WTC11 (cell line): Measurements from ENCODE around the gene BLOC1S3. TPM values are rescaled to one million over a fixed set of nuclear protein-coding genes. Genes with fewer than 3 reads are reported as not detected.

Experiments
- ATAC-seq: fragments of 200-7000 bp; cut with Tn5 transposase; 2 replicates; pipeline ENCODE4 v1.10.0; 2021; ENCODE audit warnings: mild to moderate bottlenecking, moderate library complexity
- CTCF ChIA-PET: fragments of 300-600 bp; sonication (Branson Sonifier 250); formaldehyde crosslinking; loops from one replicate; lab custom pipeline; 2021; ENCODE audit warnings: antibody characterized with exemption; lab: Charles Lee
- POLR2A ChIA-PET: fragments of 350-600 bp; sonication (Branson Sonifier 250); formaldehyde crosslinking; loops from one replicate; lab custom pipeline; 2021; ENCODE audit warnings: antibody characterized with exemption; lab: Charles Lee
- DNase-seq: peaks from one replicate; pipeline ENCODE4 v3.0.0; 2021; ENCODE audit warnings: low spot score
- H3K27ac Mint-ChIP-seq: 2 replicates; pipeline ENCODE4 v1.8.0; 2021; ENCODE audit warnings: mixed read lengths
- H3K27me3 Mint-ChIP-seq: 2 replicates; pipeline ENCODE4 v1.8.0; 2021; ENCODE audit warnings: low read depth, mild to moderate bottlenecking, moderate library complexity, mixed read lengths
- H3K36me3 Mint-ChIP-seq: 2 replicates; pipeline ENCODE4 v1.8.0; 2021; ENCODE audit warnings: mixed read lengths
- H3K4me1 Mint-ChIP-seq: 2 replicates; pipeline ENCODE4 v1.8.0; 2022; ENCODE audit warnings: mixed read lengths
- H3K4me3 Mint-ChIP-seq: 2 replicates; pipeline ENCODE4 v1.8.0; 2021; ENCODE audit warnings: mild to moderate bottlenecking, moderate library complexity, mixed read lengths
- H3K9me3 Mint-ChIP-seq: 2 replicates; pipeline ENCODE4 v1.8.0; 2021; ENCODE audit warnings: mixed read lengths
- EMX1 ChIP-seq: fragments of 250-450 bp; sonication (Bioruptor Pico); IDR thresholded peaks from 2 replicates; pipeline ENCODE4 v1.8.0; 2021; ENCODE audit warnings: mild to moderate bottlenecking
- FOXK1 ChIP-seq: sonication (generic); formaldehyde crosslinking; IDR thresholded peaks from 2 replicates; pipeline ENCODE4 v1.8.0; 2022; ENCODE audit warnings: mild to moderate bottlenecking, moderate library complexity, missing genetic modification reagents
- GABPB1 ChIP-seq: sonication (generic); formaldehyde crosslinking; IDR thresholded peaks from 2 replicates; pipeline ENCODE4 v1.8.1; 2023; ENCODE audit warnings: mild to moderate bottlenecking, missing genetic modification reagents
- GRHL2 ChIP-seq: fragments of 250-450 bp; sonication (Bioruptor Pico); IDR thresholded peaks from 2 replicates; pipeline ENCODE4 v1.8.0; 2022; ENCODE audit warnings: mild to moderate bottlenecking, moderate library complexity; ENCODE audit not compliant: insufficient replicate concordance, severe bottlenecking
- HMGA2 ChIP-seq: fragments of 250-450 bp; sonication (Bioruptor Pico); IDR thresholded peaks from 2 replicates; pipeline ENCODE4 v1.4.0; 2021; ENCODE audit warnings: mild to moderate bottlenecking, moderate library complexity
- MXD4 ChIP-seq: fragments of 250-450 bp; sonication (Bioruptor Pico); IDR thresholded peaks from 2 replicates; pipeline ENCODE4 v1.8.0; 2021; ENCODE audit warnings: mild to moderate bottlenecking, moderate library complexity, borderline replicate concordance
- NR1H2 ChIP-seq: sonication (generic); formaldehyde crosslinking; IDR thresholded peaks from 2 replicates; pipeline ENCODE4 v1.9.0; 2021; ENCODE audit warnings: mild to moderate bottlenecking, moderate library complexity, missing genetic modification reagents
- PRRX2 ChIP-seq: fragments of 250-450 bp; sonication (Bioruptor Pico); IDR thresholded peaks from 2 replicates; pipeline ENCODE4 v1.8.0; 2021; ENCODE audit warnings: mild to moderate bottlenecking
- RORB ChIP-seq: fragments of 250-450 bp; sonication (Bioruptor Pico); IDR thresholded peaks from 2 replicates; pipeline ENCODE4 v1.9.0; 2021; ENCODE audit warnings: mild to moderate bottlenecking
- SMAD4 ChIP-seq: sonication (generic); formaldehyde crosslinking; IDR thresholded peaks from 2 replicates; pipeline ENCODE4 v1.8.0; 2022; ENCODE audit warnings: mild to moderate bottlenecking, missing genetic modification reagents
- SOX15 ChIP-seq: fragments of 250-450 bp; sonication (Bioruptor Pico); IDR thresholded peaks from 2 replicates; pipeline ENCODE4 v1.9.0; 2021; ENCODE audit warnings: mild to moderate bottlenecking
- SP1 ChIP-seq: sonication (generic); formaldehyde crosslinking; conservative IDR thresholded peaks from 2 replicates; pipeline ENCODE4 v1.8.1; 2022; ENCODE audit warnings: missing genetic modification reagents
- TP53 ChIP-seq: sonication (generic); formaldehyde crosslinking; IDR thresholded peaks from 2 replicates; pipeline ENCODE4 v1.8.1; 2023; ENCODE audit warnings: mild to moderate bottlenecking, missing genetic modification reagents
- ZNF416 ChIP-seq: fragments of 250-450 bp; sonication (Bioruptor Pico); IDR thresholded peaks from 2 replicates; pipeline ENCODE4 v1.9.0; 2021; ENCODE audit warnings: mild to moderate bottlenecking, inconsistent platforms
- total RNA-seq: library from RNA; stranded (reverse); gene quantifications from 3 replicates; pipeline ENCODE4 v1.2.3, GENCODE V29; 2021
- TF ChIP-seq, protein P1 (sequence below): sonication (generic); formaldehyde crosslinking; IDR thresholded peaks from 2 replicates; pipeline ENCODE4 v1.8.1; 2022; ENCODE audit warnings: mild to moderate bottlenecking, moderate library complexity, missing genetic modification reagents
- TF ChIP-seq, protein P2 (sequence below): sonication (generic); formaldehyde crosslinking; IDR thresholded peaks from 2 replicates; pipeline ENCODE4 v1.8.1; 2023; ENCODE audit warnings: mild to moderate bottlenecking, moderate library complexity, missing genetic modification reagents
- TF ChIP-seq, protein P3 (sequence below): fragments of 250-450 bp; sonication (Bioruptor Pico); IDR thresholded peaks from 2 replicates; pipeline ENCODE4 v1.9.0; 2021; ENCODE audit warnings: mild to moderate bottlenecking
- TF ChIP-seq, protein P4 (sequence below): sonication (generic); formaldehyde crosslinking; conservative IDR thresholded peaks from 2 replicates; pipeline ENCODE4 v1.8.1; 2022; ENCODE audit warnings: mild to moderate bottlenecking, missing genetic modification reagents
- TF ChIP-seq, protein P5 (sequence below): sonication (generic); formaldehyde crosslinking; IDR thresholded peaks from 2 replicates; pipeline ENCODE4 v1.8.1; 2023; ENCODE audit warnings: mild to moderate bottlenecking, missing genetic modification reagents, borderline replicate concordance
- TF ChIP-seq, protein P6 (sequence below): sonication (generic); formaldehyde crosslinking; IDR thresholded peaks from 2 replicates; pipeline ENCODE4 v1.8.1; 2022; ENCODE audit warnings: mild to moderate bottlenecking, missing genetic modification reagents, moderate library complexity, borderline replicate concordance

The BLOC1S3 gene
- total RNA-seq, 1 experiment from 2014 or later = 10.0 TPM

DNA sequence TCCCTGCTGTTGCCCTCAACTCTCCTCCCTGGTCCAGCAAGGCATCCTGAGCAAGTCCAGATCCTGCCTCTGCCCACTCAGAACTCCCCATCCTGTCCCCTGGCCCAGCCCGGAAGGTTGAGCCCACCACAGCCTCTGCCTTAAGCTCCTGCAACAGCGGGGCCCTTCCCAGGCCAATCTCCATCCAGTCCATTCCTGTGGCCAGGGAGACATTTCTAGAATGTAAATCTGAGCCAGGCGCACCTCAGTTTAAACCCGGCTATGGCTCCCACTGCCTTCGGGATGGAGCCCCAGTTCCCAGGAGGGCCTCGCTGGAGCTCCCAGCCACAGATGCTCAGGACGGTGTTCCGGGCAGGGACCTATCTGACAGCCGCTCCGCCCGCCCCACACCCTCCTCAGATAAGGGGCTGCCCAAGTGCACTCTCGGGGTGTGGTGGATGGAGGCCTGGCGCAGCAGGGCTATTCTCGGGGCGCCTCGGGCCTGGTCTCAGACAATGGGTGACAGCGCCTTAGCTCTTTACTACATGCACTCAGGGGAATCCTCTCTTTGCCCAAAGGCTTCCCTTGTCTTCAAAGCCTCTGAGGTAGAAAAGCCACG lies 5.9 kb upstream of the BLOC1S3 start:
- Mint-ChIP-seq H3K9me3 (no peaks in the 10 kb centered on the region), H3K27me3 (no peaks in the 10 kb centered on the region; the same call in 1 of the 2 replicates), H3K36me3 (no peaks in the 10 kb centered on the region), H3K27ac (no peak overlapping the region), H3K4me3 (no peak overlapping the region), H3K4me1 (no peaks in the 10 kb centered on the region)
- POLR2A ChIA-PET = no interaction called here
- no peak for ATAC-seq
- no peak for DNase-seq
- TF ChIP-seq PRRX2 (CRISPR knock-in tag) (no peak), TP53 (CRISPR knock-in tag) (no peak), GABPB1 (no peak), SP1 (CRISPR knock-in tag) (no peak), RORB (no peak), SOX15 (no peak), FOXK1 (CRISPR knock-in tag) (no peak), MXD4 (CRISPR knock-in tag) (no peak), ZNF416 (CRISPR knock-in tag) (no peak), NR1H2 (CRISPR knock-in tag) (no peak), EMX1 (CRISPR knock-in tag) (no peak), HMGA2 (CRISPR knock-in tag) (no peak), SMAD4 (CRISPR knock-in tag) (no peak), GRHL2 (CRISPR knock-in tag) (no peak)
- TF ChIP-seq, protein P1, sequence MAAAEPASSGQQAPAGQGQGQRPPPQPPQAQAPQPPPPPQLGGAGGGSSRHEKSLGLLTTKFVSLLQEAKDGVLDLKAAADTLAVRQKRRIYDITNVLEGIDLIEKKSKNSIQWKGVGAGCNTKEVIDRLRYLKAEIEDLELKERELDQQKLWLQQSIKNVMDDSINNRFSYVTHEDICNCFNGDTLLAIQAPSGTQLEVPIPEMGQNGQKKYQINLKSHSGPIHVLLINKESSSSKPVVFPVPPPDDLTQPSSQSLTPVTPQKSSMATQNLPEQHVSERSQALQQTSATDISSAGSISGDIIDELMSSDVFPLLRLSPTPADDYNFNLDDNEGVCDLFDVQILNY (CRISPR knock-in tag) = no peak
- TF ChIP-seq, protein P2, sequence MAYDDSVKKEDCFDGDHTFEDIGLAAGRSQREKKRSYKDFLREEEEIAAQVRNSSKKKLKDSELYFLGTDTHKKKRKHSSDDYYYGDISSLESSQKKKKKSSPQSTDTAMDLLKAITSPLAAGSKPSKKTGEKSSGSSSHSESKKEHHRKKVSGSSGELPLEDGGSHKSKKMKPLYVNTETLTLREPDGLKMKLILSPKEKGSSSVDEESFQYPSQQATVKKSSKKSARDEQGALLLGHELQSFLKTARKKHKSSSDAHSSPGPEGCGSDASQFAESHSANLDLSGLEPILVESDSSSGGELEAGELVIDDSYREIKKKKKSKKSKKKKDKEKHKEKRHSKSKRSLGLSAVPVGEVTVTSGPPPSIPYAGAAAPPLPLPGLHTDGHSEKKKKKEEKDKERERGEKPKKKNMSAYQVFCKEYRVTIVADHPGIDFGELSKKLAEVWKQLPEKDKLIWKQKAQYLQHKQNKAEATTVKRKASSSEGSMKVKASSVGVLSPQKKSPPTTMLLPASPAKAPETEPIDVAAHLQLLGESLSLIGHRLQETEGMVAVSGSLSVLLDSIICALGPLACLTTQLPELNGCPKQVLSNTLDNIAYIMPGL (CRISPR knock-in tag) = no peak
- TF ChIP-seq, protein P3, sequence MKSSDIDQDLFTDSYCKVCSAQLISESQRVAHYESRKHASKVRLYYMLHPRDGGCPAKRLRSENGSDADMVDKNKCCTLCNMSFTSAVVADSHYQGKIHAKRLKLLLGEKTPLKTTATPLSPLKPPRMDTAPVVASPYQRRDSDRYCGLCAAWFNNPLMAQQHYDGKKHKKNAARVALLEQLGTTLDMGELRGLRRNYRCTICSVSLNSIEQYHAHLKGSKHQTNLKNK (CRISPR knock-in tag) = no peak
- TF ChIP-seq, protein P4, sequence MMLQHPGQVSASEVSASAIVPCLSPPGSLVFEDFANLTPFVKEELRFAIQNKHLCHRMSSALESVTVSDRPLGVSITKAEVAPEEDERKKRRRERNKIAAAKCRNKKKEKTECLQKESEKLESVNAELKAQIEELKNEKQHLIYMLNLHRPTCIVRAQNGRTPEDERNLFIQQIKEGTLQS (CRISPR knock-in tag) = no peak
- TF ChIP-seq, all 79 proteins: peak for 0
- CTCF ChIA-PET = interaction anchor here (0.6 to 1.2 kb wide), 2 partner anchors 15 to 157 kb away, joined by 3 read pairs; no protein-coding TSS in a partner anchor

DNA sequence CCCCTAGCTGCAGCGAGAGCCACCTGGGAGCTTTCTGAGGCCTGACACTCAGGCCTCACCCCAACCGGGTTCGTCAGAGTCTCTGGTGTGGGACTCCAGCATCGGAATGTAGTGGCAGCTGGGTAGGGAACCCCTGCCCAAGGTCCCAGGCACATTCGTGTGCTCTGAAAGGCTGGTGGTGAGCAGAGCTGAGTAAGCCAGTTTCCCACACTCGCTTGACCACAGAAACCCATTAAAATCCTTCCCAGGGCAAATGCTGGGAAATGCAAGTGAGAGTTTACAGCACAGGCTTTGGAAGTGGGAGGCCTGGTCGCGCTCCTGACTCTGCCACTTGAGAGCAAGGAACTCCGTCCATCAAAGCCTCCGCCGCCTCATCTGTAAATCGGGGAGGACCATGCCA lies 4.8 kb upstream of the BLOC1S3 start:
- Mint-ChIP-seq H3K4me3 (no peak overlapping the region), H3K27ac (no peak overlapping the region; the same call in 1 of the 2 replicates), H3K36me3 (no peaks in the 10 kb centered on the region), H3K27me3 (no peaks in the 10 kb centered on the region; the same call in 1 of the 2 replicates), H3K4me1 (no peaks in the 10 kb centered on the region), H3K9me3 (no peaks in the 10 kb centered on the region)
- DNase-seq = no peak
- CTCF ChIA-PET = no interaction called here
- ATAC-seq = no peak
- TF ChIP-seq, protein P5, sequence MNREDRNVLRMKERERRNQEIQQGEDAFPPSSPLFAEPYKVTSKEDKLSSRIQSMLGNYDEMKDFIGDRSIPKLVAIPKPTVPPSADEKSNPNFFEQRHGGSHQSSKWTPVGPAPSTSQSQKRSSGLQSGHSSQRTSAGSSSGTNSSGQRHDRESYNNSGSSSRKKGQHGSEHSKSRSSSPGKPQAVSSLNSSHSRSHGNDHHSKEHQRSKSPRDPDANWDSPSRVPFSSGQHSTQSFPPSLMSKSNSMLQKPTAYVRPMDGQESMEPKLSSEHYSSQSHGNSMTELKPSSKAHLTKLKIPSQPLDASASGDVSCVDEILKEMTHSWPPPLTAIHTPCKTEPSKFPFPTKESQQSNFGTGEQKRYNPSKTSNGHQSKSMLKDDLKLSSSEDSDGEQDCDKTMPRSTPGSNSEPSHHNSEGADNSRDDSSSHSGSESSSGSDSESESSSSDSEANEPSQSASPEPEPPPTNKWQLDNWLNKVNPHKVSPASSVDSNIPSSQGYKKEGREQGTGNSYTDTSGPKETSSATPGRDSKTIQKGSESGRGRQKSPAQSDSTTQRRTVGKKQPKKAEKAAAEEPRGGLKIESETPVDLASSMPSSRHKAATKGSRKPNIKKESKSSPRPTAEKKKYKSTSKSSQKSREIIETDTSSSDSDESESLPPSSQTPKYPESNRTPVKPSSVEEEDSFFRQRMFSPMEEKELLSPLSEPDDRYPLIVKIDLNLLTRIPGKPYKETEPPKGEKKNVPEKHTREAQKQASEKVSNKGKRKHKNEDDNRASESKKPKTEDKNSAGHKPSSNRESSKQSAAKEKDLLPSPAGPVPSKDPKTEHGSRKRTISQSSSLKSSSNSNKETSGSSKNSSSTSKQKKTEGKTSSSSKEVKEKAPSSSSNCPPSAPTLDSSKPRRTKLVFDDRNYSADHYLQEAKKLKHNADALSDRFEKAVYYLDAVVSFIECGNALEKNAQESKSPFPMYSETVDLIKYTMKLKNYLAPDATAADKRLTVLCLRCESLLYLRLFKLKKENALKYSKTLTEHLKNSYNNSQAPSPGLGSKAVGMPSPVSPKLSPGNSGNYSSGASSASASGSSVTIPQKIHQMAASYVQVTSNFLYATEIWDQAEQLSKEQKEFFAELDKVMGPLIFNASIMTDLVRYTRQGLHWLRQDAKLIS (CRISPR knock-in tag) = no peak
- TF ChIP-seq, protein P6, sequence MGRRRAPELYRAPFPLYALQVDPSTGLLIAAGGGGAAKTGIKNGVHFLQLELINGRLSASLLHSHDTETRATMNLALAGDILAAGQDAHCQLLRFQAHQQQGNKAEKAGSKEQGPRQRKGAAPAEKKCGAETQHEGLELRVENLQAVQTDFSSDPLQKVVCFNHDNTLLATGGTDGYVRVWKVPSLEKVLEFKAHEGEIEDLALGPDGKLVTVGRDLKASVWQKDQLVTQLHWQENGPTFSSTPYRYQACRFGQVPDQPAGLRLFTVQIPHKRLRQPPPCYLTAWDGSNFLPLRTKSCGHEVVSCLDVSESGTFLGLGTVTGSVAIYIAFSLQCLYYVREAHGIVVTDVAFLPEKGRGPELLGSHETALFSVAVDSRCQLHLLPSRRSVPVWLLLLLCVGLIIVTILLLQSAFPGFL (CRISPR knock-in tag) = no peak
- POLR2A ChIA-PET = no interaction called here
